Fibroblast of skin of scalp (primary cell): ENCODE results near the gene PLPPR4. TPM values are rescaled to one million over a fixed set of nuclear protein-coding genes. Genes with fewer than 3 reads are reported as not detected.
A peak's percentile ranks its signal among the peaks of the same experiment; 100 is the strongest.
"Not testable (repeated sequence)": the region's sequence is repeated elsewhere in the genome, so short reads cannot be mapped to it uniquely, and the experiment has no call there.

Experiments
- DNase-seq: peaks from one replicate; pipeline ENCODE4 v3.0.0-alpha.2; 2013
- polyA plus RNA-seq, 2 experiments: library from polyadenylated mRNA; unstranded; fragments of 120-200 nt; gene quantifications; one replicate each; pipeline ENCODE4 v1.2.1, GENCODE V29; 2013; ENCODE audit not compliant: insufficient read length in 2 of 2

PLPPR4 gene, protein sequence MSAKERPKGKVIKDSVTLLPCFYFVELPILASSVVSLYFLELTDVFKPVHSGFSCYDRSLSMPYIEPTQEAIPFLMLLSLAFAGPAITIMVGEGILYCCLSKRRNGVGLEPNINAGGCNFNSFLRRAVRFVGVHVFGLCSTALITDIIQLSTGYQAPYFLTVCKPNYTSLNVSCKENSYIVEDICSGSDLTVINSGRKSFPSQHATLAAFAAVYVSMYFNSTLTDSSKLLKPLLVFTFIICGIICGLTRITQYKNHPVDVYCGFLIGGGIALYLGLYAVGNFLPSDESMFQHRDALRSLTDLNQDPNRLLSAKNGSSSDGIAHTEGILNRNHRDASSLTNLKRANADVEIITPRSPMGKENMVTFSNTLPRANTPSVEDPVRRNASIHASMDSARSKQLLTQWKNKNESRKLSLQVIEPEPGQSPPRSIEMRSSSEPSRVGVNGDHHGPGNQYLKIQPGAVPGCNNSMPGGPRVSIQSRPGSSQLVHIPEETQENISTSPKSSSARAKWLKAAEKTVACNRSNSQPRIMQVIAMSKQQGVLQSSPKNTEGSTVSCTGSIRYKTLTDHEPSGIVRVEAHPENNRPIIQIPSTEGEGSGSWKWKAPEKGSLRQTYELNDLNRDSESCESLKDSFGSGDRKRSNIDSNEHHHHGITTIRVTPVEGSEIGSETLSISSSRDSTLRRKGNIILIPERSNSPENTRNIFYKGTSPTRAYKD
- polyA plus RNA-seq (2013, experiment 1 of 2; ENCODE audit: insufficient read length): 16.2 TPM
- polyA plus RNA-seq (2013, experiment 2 of 2; ENCODE audit: insufficient read length): 18.0 TPM

DNA sequence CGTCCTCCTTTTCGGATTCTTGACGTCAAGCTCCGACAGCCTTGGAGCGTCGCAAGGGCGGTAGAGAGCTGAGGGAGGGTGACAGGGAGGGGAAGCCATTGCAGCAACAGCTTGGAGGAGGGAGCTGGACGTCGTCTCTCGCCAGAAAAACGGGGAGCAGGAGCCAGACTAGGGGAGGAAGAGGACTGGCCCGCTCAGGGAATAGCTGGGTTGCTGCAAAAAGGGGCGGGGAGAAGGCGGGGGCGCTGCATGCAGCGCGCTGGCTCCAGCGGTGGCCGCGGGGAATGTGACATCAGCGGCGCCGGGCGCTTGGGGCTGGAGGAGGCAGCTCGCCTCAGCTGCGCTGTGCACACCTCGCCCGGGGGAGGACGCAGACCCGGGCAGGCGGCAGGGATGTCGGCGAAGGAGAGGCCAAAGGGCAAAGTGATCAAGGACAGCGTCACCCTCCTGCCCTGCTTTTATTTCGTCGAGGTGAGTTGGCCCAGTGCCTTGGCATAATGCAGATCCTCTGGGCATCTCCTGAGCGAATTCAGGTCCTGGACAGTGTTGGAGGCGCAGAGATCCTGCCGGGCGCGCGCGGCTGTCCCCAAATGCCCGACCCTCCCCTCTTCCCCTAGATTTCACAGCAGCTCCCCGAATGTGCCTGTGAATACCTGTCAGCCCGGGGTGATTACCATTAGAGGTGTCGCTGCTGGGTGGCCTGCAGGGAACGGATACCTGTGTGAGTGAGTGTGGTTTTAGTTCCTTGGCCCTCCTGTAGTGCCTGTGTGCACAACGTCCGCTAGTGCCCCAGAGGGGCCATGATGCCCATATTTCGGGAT lies at the start of gene PLPPR4:
Gene PLPPR4 (plus strand): TSS at position 292 of the 821 bp plus-strand sequence. CDS start 102 bp downstream, at position 394.
- DNase-seq: peak; percentile 54

DNA sequence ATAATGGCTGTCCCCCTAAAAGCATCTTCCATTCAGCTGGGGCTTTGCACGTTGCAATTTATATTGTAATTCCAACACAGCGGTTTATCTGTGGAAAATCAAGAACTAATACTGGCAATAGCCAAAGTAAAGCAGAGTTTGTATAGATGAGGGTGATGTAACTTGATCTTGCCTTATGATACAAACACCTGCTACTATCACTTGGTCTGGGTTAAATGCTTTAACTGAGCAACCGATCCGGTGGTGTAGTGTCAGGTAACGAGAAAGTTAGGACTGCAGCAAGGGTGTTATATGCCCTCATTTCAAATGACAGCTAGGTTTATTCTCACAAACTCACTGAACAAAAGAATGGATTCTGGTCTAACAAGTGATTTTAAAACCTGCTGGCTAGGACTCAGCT lies 47.3 kb upstream of the PLPPR4 start:
- no peak for DNase-seq

DNA sequence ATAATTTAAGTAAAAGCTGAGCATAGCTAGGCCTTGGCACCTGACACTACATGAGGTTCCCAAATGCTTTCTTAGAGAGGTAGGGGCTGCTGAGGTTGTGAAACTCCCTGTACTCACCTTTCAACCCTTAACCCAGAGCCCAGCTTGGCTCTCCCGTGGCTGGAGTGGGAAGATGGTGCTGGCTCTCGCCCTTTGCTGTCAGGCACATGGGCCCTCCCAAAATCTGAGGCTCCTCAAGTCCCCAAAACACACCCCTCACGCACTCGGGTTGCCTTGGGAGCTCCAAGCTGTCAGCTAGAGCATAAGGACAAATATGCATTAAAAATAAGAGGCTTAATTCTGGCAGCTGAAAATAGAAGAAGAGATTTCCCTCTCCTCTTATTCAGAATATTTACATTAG lies 46.7 kb upstream of the PLPPR4 start:
- DNase-seq: no peak

DNA sequence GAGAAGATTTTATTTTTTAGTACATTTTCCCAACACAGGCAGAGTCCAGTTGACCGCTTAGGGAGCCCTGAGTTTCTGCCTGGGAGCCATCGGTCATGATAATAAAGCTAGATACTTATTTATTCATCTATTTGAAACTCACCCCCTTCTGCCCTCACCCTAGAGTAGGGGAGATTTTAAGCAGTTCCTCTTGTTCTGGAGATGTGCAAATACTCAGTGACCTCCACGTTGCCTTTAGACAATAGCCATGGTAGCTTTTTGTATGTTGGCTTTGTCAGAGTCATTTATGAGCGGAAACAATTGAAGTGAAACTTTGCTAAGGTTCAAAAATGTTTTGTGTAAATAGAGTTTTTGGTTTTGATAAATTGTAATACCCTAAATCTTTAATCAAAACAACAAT lies 45.7 kb upstream of the PLPPR4 start:
- DNase-seq: no peak

DNA sequence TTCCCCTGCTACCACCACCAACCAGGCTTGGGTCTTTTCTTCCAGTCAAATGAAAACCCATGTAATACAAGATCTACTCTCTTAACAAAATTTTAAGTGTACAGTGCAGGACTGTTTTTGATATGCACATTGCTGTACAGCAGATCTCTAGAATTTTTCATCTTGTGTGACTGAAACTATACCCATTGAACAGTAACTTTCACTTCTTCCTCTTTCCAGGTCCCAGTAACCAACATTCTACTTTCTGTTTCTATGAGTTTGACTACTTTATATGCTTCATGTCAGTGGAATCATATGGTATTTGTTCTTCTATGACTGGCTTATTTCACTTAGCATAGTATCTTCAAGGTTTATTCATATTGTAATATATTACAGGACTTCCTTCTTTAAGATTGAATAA lies 45.3 kb upstream of the PLPPR4 start:
- DNase-seq: no peak

DNA sequence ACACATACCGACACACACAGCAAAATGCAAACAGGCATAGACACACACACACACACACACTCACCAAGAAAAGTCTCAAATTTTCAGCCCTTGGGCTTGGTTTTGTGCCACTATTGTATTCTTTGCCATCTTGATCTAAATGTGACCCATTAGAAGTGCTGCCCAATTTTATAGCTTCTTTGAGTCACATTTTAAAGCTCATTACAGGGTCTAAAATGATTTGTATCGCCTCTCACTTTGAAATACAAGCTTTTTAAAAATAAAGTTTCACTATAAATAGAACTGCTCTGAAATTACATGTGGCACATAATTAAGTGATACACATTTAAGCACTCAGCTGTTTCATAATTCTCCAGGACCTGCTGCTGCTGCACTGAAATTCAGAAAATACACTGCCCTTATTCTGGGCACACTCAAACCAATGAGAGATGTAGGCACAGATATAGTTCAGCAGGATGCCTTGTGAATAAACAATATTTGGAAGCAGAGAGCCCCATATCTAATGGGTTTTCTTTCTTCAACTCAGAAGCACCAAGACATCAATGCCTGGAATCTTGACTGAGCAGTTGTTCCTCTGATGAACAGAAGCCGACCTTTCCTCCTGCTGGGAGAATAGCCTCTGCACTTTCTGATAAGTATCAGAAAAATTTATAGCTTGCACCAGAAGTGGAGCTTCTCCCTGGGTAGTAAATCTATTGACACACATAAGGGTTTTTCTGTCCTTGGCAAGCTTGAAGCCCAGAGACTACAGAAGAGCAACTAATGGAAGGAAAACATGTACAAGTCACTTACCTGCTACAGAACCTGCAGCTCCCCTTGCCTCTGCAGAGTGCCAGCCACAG lies 37.0 kb upstream of the PLPPR4 start:
- no peak for DNase-seq

DNA sequence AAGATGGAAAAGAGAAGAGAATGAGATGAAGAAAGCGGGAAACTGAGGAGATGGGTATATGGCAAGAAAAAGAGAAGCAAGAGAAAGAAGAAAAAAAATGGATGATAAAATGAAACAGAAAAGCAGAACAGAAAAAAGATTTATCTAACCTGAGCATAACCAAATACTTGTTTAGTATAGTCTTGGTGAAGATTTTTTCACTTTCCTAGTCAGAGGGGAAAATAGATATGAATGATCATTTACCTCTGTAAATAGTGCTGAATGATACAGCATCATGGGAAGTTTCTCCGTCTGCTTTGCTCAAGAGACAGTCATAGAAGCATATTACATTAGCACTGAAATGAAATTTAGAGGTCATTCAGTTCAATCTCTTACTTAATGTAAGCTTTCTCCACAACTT lies 36.1 kb upstream of the PLPPR4 start:
- no peak for DNase-seq

DNA sequence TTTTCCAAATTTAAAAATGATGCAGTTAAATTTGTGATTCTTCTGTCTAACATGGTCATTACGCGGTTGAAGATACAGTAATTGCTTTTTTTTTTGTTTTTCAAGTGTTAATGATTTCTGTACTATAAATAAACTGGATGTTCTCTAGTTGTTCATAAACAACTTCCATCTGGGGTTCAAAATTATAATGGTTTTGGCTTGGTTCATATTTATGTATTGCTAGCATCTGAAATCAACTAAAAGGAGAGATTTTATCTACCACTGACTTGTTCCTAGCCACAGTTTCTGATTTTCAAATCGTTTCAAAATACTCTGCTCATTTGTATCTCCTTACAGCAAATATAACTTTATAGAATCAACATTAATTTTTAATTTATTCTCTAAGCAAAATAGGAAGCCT lies 35.2 kb upstream of the PLPPR4 start:
- DNase-seq: no peak

DNA sequence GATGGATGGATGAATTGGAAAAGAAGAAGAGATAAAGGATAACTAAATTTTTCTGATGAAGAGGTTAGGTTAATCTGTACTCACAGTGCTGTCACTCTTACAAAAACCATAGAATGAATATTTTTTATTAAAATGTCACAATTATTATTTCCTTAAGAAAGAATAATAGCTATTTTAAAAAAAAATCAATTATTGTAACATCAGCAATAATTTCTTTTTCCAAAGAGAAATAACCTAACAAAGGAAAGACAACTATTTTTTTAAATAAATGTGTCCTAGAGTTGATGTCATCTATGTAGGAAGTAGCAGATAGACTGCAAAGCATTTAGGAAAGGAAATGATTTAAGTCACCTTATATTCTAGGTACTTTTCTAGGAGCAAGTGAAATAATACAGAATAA lies 33.6 kb upstream of the PLPPR4 start:
- DNase-seq: no peak

DNA sequence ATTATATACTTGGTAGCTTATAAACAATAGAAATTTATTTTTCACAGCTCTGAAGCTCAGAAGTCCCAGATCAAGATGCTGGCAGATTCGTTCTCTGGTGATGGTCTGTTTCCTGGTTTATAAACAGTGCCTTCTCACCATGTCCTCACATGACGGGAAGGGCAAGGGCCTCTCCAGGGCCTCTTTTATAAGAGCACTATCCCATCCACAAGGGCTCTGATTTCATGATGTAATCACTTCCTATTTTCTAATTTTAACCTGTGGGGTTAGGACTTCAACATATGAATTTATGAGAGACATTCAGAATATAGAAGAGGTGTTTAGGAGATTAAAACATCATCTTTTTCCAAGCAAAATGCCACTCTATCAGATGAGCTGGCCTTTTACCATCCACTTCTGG lies 32.1 kb upstream of the PLPPR4 start:
- no peak for DNase-seq

DNA sequence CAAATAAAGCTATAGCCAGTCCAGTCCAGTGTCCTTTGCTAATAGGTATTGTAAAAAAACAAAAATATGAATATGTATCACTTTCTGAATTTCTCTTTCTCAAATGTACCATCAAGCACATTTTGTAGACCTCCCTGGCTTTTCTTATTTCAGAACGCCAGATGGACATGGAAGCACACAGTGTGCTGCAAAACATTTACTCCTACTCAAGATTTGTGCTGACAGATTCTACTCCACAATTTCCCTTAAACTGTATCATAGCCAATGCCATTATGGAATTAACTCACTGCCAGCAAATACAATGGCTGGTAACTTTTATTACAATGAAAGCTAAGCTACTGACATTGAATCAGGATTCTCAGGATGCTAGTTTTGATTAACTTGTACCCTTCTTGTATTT lies 30.8 kb upstream of the PLPPR4 start:
- no peak for DNase-seq

DNA sequence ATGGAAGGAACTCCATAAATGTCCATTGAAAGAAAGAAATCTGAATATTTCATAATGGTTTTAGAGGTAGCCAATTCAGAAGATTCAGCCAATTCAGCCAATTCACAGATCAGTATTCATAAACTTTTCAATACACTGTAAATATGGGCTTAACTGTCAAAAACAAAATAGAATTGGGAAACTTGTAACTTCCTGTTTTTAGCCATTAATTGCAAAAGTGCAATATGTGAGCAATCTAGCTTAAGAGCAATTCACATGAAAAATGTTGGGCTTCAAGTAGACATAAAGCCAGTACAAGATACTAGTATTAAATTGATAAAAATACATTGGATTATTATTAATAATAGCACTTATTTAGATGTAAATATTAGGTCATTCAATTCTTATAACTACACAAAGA lies 27.5 kb upstream of the PLPPR4 start:
- no peak for DNase-seq

DNA sequence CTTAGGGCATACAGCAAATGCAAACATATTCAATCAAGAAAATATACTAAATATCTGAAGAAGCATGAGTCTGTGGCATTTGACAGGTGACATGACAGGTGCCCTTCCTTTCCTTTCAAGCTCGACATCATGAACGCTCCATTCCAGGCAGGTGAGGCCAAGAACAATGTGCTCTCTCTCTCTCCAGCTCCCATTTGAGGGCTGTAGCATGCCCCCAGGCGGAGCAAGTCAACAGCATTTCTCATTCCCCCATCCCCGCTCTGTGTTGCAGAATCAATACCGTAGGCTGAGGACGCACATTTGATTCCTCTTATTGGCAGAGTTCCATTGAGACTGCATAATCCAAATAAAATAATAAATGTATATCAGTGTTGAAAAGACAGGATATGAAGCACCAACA lies 24.6 kb upstream of the PLPPR4 start:
- DNase-seq: no peak

DNA sequence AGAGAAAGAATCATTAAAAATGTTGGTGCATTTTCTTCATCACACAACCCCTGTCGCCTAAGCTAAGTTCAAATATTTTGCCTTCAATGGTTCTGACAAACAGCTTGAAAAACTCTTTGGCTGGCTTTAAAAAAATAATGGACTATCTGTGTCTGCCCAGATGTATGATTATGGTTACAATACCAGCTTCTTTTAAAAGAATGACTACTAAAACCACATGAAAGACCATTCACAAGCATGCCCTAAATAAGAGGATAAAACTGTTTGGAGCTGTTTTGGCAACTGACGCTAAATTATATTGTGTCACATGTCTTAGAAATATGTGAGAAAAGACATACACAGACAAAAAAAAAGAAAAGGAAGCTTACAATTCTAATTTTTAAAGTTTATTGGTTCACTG lies 23.7 kb upstream of the PLPPR4 start:
- DNase-seq: no peak

DNA sequence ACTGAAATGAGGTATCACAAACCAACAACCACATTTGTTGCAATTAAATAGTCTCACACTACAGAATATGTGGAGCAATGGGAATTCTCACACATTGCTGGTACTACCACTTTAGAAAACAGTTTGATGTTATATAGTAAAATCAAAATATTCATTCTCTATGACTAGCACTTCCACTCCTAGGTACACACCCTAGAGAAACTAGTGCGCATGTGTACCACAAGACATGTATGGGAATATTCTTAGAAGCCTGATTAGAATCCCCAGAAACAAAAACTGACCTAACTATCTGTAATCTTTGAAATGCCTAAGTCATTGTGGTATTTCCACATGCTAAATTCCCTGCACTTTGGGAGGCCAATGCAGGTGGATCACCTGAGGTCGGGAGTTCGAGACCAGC lies 18.1 kb upstream of the PLPPR4 start:
- DNase-seq: no peak

DNA sequence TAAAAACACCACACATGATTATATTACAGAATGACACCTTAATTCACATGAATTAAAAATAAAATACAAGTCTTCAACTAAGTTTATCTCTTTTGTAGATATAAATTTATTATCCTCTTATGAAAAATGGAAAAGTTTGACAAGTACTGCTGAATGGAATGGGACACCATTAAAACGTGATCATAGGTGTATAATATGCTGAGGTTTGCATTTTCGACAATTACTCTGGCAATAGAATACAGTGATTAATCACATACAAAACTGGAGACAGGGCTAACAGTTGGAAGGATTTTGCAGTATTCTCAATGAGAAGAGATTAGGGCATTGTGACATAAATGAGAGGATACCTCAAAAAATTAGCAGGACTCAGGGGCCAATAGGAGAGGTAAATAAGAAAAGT lies 17.1 kb upstream of the PLPPR4 start:
- DNase-seq: no peak

DNA sequence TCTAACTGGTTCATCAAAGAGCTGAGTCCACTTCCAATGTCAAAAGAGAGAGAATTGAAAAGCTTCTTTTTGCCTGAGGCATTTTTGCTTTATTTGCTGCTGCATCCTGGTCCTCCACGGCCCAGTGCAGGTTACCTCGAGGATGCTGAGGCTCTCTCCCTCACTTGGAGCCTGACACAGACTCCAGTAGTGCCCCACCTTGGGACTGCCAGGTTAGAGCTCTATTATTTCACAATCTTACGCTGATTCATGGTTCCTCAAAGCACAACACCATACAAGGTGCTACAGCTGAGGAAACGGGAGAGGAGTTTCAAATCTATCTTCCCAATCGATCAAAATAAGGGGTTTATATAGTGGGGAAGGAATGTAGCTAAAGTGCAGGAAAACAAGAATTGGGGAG lies 13.6 kb upstream of the PLPPR4 start:
- DNase-seq: no peak

DNA sequence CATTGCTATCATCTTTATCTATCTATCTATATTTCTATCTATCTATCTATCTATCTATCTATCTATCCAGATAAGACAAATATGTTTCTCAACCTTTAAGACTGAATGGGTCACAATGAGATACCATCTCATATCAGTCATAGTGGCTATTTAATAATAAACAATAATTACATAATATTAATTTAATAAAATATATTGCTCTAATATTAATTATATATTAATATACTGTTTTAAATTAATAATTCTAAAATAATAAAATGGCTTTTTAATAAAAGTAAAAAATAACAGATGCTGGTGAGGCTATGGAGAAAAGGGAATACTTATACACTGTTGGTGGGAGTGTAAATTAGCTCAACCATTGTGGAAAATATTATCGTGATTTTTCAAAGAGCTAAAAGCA lies 13.0 kb upstream of the PLPPR4 start:
- DNase-seq: no peak

DNA sequence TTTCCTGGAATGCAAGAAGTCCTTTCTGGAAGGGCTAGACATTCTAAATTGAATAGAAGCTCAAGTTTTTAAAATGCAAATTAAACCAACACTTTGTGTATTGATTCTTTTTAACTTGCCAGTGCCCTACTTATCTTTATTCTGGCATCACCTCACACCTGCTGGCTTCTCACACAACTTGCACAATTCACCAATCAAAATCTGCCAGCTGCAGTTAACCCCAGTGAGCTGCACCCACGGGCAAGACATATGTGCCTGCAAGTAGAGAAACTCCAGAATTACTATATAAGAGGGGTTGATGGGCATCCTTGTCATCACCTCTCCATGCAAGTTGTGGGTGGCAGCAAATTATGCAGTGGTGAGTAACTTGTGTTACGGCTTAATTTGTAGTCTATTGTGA lies 11.7 kb upstream of the PLPPR4 start:
- no peak for DNase-seq

DNA sequence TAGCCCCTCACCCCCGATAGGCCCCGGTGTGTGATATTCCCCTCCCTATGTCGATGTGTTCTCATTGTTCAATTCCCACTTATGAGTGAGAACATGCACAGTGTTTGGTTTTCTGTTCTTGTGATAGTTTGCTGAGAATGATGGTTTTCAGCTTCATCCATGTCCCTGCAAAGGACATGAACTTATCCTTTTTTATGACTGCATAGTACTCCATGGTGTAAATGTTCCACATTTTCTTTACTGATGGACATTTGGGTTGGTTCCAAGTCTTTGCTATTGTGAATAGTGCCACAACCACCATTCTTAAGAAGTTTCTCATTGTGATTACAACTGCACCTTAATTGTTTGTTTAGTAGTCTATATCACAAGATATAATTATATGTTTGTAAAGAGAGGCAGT lies 3.9 kb upstream of the PLPPR4 start:
- not testable (repeated sequence) for DNase-seq

DNA sequence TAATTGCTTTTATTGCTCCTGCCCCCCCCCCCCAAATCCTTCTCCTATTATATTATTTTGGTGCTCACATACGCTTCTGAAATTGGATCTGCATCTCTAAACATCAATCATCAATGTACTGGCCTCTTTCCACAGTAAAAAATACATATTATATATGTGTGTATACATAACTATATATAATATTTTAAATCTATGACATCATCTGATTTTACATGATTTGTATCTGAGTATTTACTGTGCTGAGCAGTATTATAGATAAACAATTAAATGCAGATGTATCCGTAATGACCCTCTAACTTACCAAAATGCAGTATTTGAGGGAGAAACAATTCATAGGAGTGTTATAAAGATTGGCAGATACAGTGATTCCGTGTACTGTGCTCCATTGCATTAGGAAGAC lies 832 bp downstream of the PLPPR4 start:
- no peak for DNase-seq

DNA sequence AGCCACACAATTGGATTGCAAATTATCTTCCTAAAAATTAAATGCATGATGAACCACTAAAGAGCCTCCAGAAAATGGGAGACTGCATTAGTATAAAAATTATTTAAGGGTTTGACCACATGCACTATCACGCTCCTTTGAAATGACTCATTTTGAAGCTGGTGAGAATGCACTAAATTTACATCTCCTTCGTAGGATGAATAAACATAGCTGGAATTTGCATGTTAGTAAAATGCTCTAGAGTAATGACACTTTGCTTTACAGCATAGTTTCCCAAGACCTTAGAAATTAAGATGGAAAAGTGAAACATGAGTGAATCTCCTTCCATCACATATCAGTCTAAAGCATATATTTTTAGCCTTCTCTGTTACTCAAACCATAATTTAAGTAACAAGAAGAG lies 2.4 kb downstream of the PLPPR4 start:
- DNase-seq: peak; percentile 88
